Measurements from ENCODE around the gene SLC10A7.

Gene SLC10A7

GRCh38 chr4:146265950-146266490, 255.7 kb downstream of the SLC10A7 start:
- no peak for DNase-seq (ENCODE audit: extremely low read depth in 1 of 2, low read depth in 1 of 2)

GRCh38 chr4:146263793-146264192, 257.9 kb downstream of the SLC10A7 start:
- DNase-seq (ENCODE audit: extremely low read depth in 1 of 2, low read depth in 1 of 2): no peak

DNA sequence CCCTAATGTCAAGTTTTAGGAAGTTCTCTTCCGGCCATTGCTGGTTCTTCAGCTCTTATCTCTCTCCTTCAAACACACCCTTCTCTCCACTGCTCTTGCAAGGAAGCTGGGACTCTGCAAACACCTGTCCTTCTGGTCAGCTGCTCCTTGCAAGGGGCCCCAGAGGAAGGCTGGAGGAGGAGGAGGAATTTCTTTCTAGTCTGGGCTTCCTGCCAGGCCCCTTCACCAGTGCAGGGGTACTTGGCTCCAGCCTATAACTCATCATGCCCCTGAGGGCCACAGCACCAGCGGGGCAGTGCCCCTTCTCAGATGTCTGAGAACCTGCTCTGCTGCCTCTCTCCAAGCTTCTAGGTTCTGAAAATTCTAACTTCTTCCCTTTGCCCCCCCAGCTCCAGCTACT, 260.7 kb downstream of the SLC10A7 start:
- DNase-seq (ENCODE audit: extremely low read depth in 1 of 2, low read depth in 1 of 2): no peak

DNA sequence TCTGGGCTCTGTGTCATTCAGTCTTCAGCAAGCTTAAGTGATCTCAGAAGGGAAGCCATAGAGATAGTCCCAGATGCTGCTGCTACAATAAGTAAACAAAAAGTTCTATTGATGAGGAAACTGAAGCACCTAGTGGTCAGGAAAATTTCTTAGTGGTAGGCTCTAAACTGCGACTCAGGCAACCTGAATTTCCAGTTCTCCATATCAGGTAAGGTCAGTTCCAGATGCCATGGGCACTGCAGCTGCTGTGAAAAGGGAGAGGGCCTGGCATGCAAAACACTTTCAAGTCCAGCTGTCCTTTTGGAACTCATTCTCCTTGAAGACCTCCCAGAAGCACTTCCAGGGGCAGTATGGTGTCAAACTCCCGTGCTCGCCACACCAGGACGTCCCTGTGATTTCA, 261.2 kb downstream of the SLC10A7 start:
- no peak for DNase-seq (ENCODE audit: extremely low read depth in 1 of 2, low read depth in 1 of 2)

- no peak for DNase-seq (ENCODE audit: extremely low read depth in 1 of 2, low read depth in 1 of 2)
Measured at GRCh38 chr4:146257511-146257910, 264.2 kb downstream of the SLC10A7 start.

- no peak for DNase-seq (ENCODE audit: extremely low read depth in 1 of 2, low read depth in 1 of 2)
Measured at GRCh38 chr4:146256328-146256727, 265.4 kb downstream of the SLC10A7 start.

- no peak for DNase-seq (ENCODE audit: extremely low read depth in 1 of 2, low read depth in 1 of 2)
Measured at GRCh38 chr4:146255874-146256273, 265.9 kb downstream of the SLC10A7 start.

DNA sequence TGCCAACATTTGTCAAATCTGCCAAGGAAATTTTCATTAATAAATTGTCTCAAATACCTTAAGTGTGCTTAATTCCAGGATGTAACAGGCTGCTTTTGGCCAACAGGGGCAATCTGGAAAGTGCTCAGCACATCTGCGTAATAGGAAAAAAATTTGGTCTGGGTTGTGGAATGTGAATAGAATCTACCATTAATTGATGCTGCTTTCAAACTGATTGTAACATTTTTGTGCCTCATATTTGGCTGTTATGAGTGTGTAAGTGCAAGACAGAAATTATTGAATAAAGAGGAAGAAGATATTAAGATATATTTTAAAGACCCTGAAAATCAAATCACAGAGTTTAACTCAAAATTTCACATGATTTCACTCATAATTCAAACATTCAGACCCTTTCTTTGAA, 266.3 kb downstream of the SLC10A7 start:
- no peak for DNase-seq (ENCODE audit: extremely low read depth in 1 of 2, low read depth in 1 of 2)

- DNase-seq (ENCODE audit: extremely low read depth in 1 of 2, low read depth in 1 of 2): no peak
Measured at GRCh38 chr4:146252969-146253611, 268.6 kb downstream of the SLC10A7 start.

DNA sequence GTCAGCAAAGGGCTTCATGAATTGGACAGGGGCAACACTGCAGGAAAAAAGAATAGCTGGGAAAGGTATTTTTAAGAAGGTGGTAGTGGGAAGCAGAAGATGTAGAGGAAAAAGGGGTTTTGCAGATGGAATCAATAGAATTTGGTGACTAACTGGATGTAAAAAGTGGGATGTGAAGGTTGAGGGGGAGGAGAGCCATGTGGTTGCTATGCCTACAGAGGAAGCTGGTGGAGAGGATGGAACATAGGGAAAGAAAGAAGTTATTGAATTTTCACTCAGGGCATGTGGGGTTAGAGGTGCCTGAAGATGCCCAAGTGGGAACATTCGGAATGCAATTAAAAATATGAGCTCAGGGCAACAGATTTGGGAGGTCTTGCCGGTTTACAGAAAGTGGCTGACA, 274.4 kb downstream of the SLC10A7 start:
- no peak for DNase-seq (ENCODE audit: extremely low read depth in 1 of 2, low read depth in 1 of 2)

GRCh38 chr4:146246381-146246780, 275.4 kb downstream of the SLC10A7 start:
- DNase-seq (ENCODE audit: extremely low read depth in 1 of 2, low read depth in 1 of 2): no peak

DNA sequence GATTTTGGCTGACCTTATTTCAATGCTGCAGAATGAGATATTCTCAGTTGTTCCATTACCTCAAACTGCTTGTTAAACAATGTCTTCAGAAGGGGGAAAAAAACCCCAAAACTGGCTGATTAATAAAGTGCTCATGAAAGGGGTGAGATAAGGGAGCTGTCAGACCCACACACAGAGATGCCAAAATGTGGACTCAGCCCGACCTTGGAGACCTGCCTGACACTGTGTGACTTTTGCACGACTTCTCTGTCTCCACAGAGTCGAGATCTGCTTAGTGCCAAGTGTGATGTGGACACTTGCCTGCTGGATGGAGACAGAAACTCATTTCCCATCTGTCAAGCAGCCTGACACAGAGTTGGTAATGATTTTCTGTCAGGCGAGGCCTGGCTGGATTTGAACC, 275.9 kb downstream of the SLC10A7 start:
- no peak for DNase-seq (ENCODE audit: extremely low read depth in 1 of 2, low read depth in 1 of 2)

GRCh38 chr4:146245246-146245645, 276.5 kb downstream of the SLC10A7 start:
- no peak for DNase-seq (ENCODE audit: extremely low read depth in 1 of 2, low read depth in 1 of 2)

- DNase-seq (ENCODE audit: extremely low read depth in 1 of 2, low read depth in 1 of 2): no peak
Measured at GRCh38 chr4:146244496-146244895, 277.2 kb downstream of the SLC10A7 start.

GRCh38 chr4:146243883-146244277, 277.9 kb downstream of the SLC10A7 start:
- no peak for DNase-seq (ENCODE audit: extremely low read depth in 1 of 2, low read depth in 1 of 2)

DNA sequence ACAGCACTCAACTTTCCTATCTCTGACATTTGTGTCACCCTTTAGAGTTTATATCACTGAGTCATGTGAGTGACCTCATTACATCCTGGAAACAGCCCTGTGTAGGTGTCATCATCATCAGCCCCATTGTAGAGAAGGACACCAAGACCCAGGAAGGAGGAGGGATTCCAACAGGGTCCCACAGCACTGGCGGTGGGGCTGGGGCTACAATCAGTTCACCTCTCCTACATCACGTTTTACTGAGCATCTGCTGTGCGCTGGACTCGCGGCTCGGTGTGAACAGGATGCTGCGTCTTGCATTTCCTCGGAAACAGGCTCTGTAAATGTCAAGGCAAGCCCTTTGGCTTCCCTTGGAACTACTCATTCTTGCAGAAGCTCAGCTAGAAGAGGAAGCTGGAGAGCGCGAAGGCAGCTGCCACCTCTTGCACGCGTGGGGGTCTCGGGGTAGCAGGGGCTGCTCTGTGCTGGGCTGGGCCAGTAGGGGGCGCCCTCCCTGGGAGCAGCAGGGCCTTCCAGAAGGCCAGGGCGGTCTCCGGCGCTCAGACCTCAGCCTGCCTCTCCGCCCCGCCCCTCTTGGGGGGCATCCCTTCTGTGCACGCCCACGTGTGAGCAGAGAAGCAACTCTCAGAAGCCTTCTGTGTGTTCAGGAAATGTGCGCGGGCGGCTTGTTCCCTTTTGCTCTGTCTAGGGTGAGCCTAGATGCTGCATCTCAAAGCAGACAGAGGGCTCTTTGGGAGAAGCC, 278.4 kb downstream of the SLC10A7 start:
- peak; percentile 9 to 30 for DNase-seq (ENCODE audit: extremely low read depth in 1 of 2, low read depth in 1 of 2)

GRCh38 chr4:146238107-146238506, 283.6 kb downstream of the SLC10A7 start:
- DNase-seq (ENCODE audit: extremely low read depth in 1 of 2, low read depth in 1 of 2): no peak

GRCh38 chr4:146237092-146237491, 284.6 kb downstream of the SLC10A7 start:
- DNase-seq (ENCODE audit: extremely low read depth in 1 of 2, low read depth in 1 of 2): no peak

DNA sequence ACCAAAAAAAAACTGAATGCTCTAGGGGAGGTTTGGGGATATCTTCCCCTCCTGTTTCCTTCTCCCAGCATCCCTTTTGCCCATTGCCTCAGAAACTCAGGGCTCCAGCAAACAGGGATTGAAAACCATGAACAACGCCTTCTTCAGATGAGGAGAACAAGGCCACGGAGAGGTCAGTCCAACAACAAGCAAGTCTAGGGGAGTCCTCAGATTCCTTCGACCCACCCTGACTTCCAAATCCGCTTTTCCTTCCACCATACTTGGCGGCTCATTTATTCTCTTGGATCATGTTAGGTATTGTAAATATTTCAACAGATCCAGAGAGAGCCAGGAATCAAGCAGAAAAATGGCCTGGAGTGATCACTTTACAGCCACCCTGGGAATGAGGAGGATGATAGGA, 285.5 kb downstream of the SLC10A7 start:
- no peak for DNase-seq (ENCODE audit: extremely low read depth in 1 of 2, low read depth in 1 of 2)

DNA sequence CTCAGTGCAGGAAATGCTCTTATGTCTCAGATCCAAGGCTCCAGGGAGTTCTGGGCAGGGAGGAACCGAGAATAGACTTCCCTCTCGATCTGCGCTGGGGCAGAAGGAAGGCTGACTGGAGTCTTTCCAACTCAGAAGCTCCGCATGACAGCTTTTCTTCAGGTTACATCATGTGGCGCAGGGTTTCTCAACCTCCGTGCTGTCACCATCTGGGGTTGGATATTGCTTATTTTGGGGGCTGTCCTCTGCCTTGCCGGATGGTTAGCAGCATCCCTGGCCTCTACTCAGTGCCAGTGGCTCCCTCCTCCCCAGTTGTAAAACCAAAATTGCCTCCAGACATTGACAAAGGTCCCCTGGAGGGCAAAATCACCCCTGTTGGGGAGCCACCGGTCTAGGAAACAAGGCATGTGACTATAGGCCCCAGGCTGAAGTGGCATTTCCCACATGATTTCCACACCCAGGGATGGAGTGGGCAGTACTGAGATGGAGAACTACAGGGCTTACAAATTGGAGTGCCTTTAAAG, 286.0 kb downstream of the SLC10A7 start:
- no peak for DNase-seq (ENCODE audit: extremely low read depth in 1 of 2, low read depth in 1 of 2)

GRCh38 chr4:146232131-146232722, 289.5 kb downstream of the SLC10A7 start:
- DNase-seq (ENCODE audit: extremely low read depth in 1 of 2, low read depth in 1 of 2): no peak

- no peak for DNase-seq (ENCODE audit: extremely low read depth in 1 of 2, low read depth in 1 of 2)
Measured at GRCh38 chr4:146229406-146229805, 292.3 kb downstream of the SLC10A7 start.
